ENCODE results near the gene SULT1C3.

GRCh38 chr2:108236676-108237335, 3.0 kb upstream of the SULT1C3 start:
- TF ChIP-seq CTCF (IDR thresholded peaks at IDR 0.05) (no peak), POLR2A (IDR thresholded peaks at IDR 0.05) (no peak), EP300 (IDR thresholded peaks at IDR 0.05) (no peak)

Measured in stomach (tissue), 4 donors.